Activated B cell treated with CpG ODN at 0.5 μM for 24 hours (primary cell): Measurements from ENCODE around the gene CTCFL. TPM values are rescaled to one million over a fixed set of nuclear protein-coding genes. Genes with fewer than 3 reads are reported as not detected.

Experiments used
- ATAC-seq: fragments of 200-7000 bp; cut with Tn5 transposase; one replicate; pipeline ENCODE4 v1.10.0; 2021; ENCODE audit warnings: low read depth, mild to moderate bottlenecking, moderate library complexity
- CTCF ChIA-PET: fragments of 350-600 bp; sonication (Branson Sonifier 250); formaldehyde crosslinking; loops from one replicate; lab custom pipeline; 2021; ENCODE audit warnings: antibody characterized with exemption; lab: Charles Lee
- POLR2A ChIA-PET: fragments of 350-600 bp; sonication (Branson Sonifier 250); formaldehyde crosslinking; loops from one replicate; lab custom pipeline; 2021; ENCODE audit warnings: antibody characterized with exemption; lab: Charles Lee
- DNase-seq: peaks from one replicate; pipeline ENCODE4 v3.0.0; 2022
- H3K27ac Mint-ChIP-seq: one replicate; pipeline ENCODE4 v1.8.0; 2020; ENCODE audit warnings: mixed read lengths
- H3K27me3 Mint-ChIP-seq: one replicate; pipeline ENCODE4 v1.8.0; 2021; ENCODE audit warnings: mixed read lengths
- H3K36me3 Mint-ChIP-seq: one replicate; pipeline ENCODE4 v1.8.0; 2021; ENCODE audit warnings: low read depth, mixed read lengths
- H3K4me1 Mint-ChIP-seq: one replicate; pipeline ENCODE4 v1.8.0; 2021; ENCODE audit warnings: mixed read lengths
- H3K4me3 Mint-ChIP-seq: one replicate; pipeline ENCODE4 v1.8.0; 2020; ENCODE audit warnings: mild to moderate bottlenecking, mixed read lengths
- H3K9me3 Mint-ChIP-seq: one replicate; pipeline ENCODE4 v1.8.0; 2020; ENCODE audit warnings: mixed read lengths
- intact Hi-C: fragments of 100-400 bp; cut with micrococcal nuclease; formaldehyde crosslinking; loops from one replicate; pipeline ENCODE4 v1.15.1; 2024
- total RNA-seq: library from RNA; stranded (reverse); gene quantifications from 2 replicates; pipeline ENCODE4 v1.2.3, GENCODE V29; 2022
- TF ChIP-seq, protein P1 (sequence below): fragments of 200-600 bp; IDR thresholded peaks from one replicate; pipeline ENCODE4 v1.8.0; 2022; ENCODE audit warnings: antibody characterized with exemption, mild to moderate bottlenecking

The CTCFL gene
- total RNA-seq, 1 donor from 2014 or later: not detected

GRCh38 chr20:57504411-57504810, 20.5 kb downstream of the CTCFL start:
- DNase-seq (no peak), ATAC-seq (no peak)
- ChIA-PET CTCF (interaction anchor here (1.2 to 1.3 kb wide), 2 partner anchors 92 to 707 kb away, joined by 3 to 4 read pairs; no protein-coding TSS in a partner anchor), POLR2A (interaction anchor here (0.6 kb wide), 2 partner anchors 14 to 115 kb away, joined by 4 read pairs; no protein-coding TSS in a partner anchor)
- no peaks in the 10 kb centered on the region for H3K27me3 Mint-ChIP-seq
- H3K4me1 Mint-ChIP-seq: peaks cover 42% of the 10 kb centered on the region
- no peaks in the 10 kb centered on the region for H3K9me3 Mint-ChIP-seq
- H3K4me3 Mint-ChIP-seq: peak overlapping the region; percentile 15
- H3K36me3 Mint-ChIP-seq: no peaks in the 10 kb centered on the region
- TF ChIP-seq, protein P1, sequence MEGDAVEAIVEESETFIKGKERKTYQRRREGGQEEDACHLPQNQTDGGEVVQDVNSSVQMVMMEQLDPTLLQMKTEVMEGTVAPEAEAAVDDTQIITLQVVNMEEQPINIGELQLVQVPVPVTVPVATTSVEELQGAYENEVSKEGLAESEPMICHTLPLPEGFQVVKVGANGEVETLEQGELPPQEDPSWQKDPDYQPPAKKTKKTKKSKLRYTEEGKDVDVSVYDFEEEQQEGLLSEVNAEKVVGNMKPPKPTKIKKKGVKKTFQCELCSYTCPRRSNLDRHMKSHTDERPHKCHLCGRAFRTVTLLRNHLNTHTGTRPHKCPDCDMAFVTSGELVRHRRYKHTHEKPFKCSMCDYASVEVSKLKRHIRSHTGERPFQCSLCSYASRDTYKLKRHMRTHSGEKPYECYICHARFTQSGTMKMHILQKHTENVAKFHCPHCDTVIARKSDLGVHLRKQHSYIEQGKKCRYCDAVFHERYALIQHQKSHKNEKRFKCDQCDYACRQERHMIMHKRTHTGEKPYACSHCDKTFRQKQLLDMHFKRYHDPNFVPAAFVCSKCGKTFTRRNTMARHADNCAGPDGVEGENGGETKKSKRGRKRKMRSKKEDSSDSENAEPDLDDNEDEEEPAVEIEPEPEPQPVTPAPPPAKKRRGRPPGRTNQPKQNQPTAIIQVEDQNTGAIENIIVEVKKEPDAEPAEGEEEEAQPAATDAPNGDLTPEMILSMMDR: no peak
- intact Hi-C loops: no loop called here
- H3K27ac Mint-ChIP-seq: no peak overlapping the region

DNA sequence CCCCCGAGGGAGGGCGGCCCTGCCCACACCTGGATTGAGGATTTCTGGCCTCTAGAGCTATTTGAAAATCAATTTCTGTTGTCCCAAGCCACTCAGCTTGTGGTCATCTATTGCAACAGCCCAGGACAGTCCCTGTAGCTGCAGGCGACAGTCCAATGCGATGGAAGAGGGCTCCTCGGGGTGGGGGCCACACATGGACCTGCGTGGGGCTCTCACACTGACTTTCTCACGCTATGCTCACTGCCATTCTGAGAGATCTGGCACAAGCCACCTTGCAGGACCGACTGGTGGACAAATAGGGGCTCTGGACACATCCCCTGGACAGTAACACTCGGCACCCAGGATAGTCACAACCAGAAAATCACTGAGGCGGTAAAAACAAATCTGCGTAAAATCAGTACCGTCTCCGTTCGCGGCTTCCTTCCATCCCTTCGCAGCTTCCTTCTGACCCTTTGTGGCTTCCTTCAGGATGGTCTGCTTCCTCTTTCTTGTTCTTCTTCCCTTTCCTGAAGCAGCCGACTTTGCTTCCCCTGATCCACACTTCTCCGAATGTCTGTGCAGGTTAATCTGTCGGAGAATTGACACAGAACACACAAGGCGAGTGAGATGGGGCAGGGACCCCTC, 21.8 kb downstream of the CTCFL start:
- Mint-ChIP-seq H3K27ac (no peak overlapping the region), H3K4me3 (peak overlapping the region; percentile 53)
- POLR2A ChIA-PET: interaction anchor here (1.0 kb wide), 1 partner anchor 151 kb away, joined by 4 read pairs; the partner anchor contains the start of gene RAE1

GRCh38 chr20:57502336-57502700, 22.6 kb downstream of the CTCFL start:
- ATAC-seq: no peak
- POLR2A ChIA-PET: interaction anchor here (0.7 to 1.0 kb wide), 2 partner anchors 9 to 151 kb away, joined by 3 to 4 read pairs; partner anchors contain the start of gene RAE1
- Mint-ChIP-seq H3K27ac (no peak overlapping the region), H3K4me1 (peaks cover 50% of the 10 kb centered on the region), H3K4me3 (no peak overlapping the region), H3K27me3 (no peaks in the 10 kb centered on the region), H3K36me3 (no peaks in the 10 kb centered on the region), H3K9me3 (no peaks in the 10 kb centered on the region)
- TF ChIP-seq, protein P1: no peak
- intact Hi-C loops: no loop called here
- CTCF ChIA-PET: interaction anchor here (0.6 to 1.3 kb wide), 2 partner anchors 9 to 152 kb away, joined by 3 read pairs; no protein-coding TSS in a partner anchor
- DNase-seq: no peak

More for the DNA sequence above, 21.8 kb downstream of the CTCFL start:
- H3K27me3 Mint-ChIP-seq: no peaks in the 10 kb centered on the region
- H3K9me3 Mint-ChIP-seq: no peaks in the 10 kb centered on the region
- DNase-seq: no peak
- CTCF ChIA-PET: interaction anchor here (0.6 to 1.3 kb wide), 3 partner anchors 10 to 151 kb away, joined by 3 read pairs; no protein-coding TSS in a partner anchor
- intact Hi-C loops: no loop called here
- no peaks in the 10 kb centered on the region for H3K36me3 Mint-ChIP-seq
- ATAC-seq: peak; percentile 23
- H3K4me1 Mint-ChIP-seq: peaks cover 49% of the 10 kb centered on the region
- TF ChIP-seq, protein P1: no peak

- Mint-ChIP-seq H3K4me3 (no peak overlapping the region), H3K27me3 (no peaks in the 10 kb centered on the region), H3K27ac (no peak overlapping the region), H3K4me1 (peaks cover 50% of the 10 kb centered on the region), H3K9me3 (no peaks in the 10 kb centered on the region), H3K36me3 (no peaks in the 10 kb centered on the region)
- intact Hi-C loops: no loop called here
- ChIA-PET CTCF (no interaction called here), POLR2A (interaction anchor here (0.7 kb wide), 1 partner anchor 9 kb away, joined by 3 read pairs; no protein-coding TSS in a partner anchor)
- no peak for DNase-seq
- no peak for ATAC-seq
- TF ChIP-seq, protein P1: no peak
Measured at GRCh38 chr20:57501461-57502335, 23.2 kb downstream of the CTCFL start.

- TF ChIP-seq, protein P1: no peak
- peaks cover 45% of the 10 kb centered on the region for H3K4me1 Mint-ChIP-seq
- DNase-seq: no peak
- intact Hi-C loops: no loop called here
- H3K27me3 Mint-ChIP-seq: no peaks in the 10 kb centered on the region
- H3K27ac Mint-ChIP-seq: no peak overlapping the region
- no peaks in the 10 kb centered on the region for H3K36me3 Mint-ChIP-seq
- POLR2A ChIA-PET: no interaction called here
- H3K9me3 Mint-ChIP-seq: no peaks in the 10 kb centered on the region
- CTCF ChIA-PET: no interaction called here
- H3K4me3 Mint-ChIP-seq: no peak overlapping the region
- ATAC-seq: no peak
Measured at GRCh38 chr20:57500962-57501361, 24.0 kb downstream of the CTCFL start.
